H1 (cell line): ENCODE results near the gene UVRAG. TPM values are rescaled to one million over a fixed set of nuclear protein-coding genes. Genes with fewer than 3 reads are reported as not detected.

ENCODE experiments used
- CTCF ChIA-PET: fragments of 300-600 bp; sonication (Branson Sonifier 250); formaldehyde crosslinking; loops from one replicate; lab custom pipeline; 2021; ENCODE audit not compliant: partially characterized antibody; lab: Charles Lee
- POLR2A ChIA-PET: fragments of 300-600 bp; sonication (Branson Sonifier 250); formaldehyde crosslinking; loops from one replicate; lab custom pipeline; 2021; ENCODE audit warnings: inconsistent platforms; ENCODE audit not compliant: partially characterized antibody; lab: Charles Lee
- DNase-seq, 2 experiments: peaks; one replicate each; pipeline versions ENCODE4 v3.0.0 to v3.0.0-alpha.2; 2010 to 2022; ENCODE audit warnings: low spot score in 2 of 2, low read depth in 1 of 2, mixed read lengths in 1 of 2
- FAIRE-seq: peaks from 2 replicates; lab custom pipeline; 2011; peaks lifted over from hg19 to GRCh38; lab: Jason Lieb, UNC
- H2AFZ ChIP-seq: 2 replicates; pipeline ENCODE4 v1.8.1; 2012; ENCODE audit warnings: low read length, inconsistent platforms
- H2AK5ac ChIP-seq: 2 replicates; pipeline ENCODE4 v1.6.1; 2013; ENCODE audit warnings: low read depth, low read length
- H2BK120ac ChIP-seq: replicated peaks from 2 replicates; pipeline ENCODE3; 2013; ENCODE audit warnings: low read depth, low read length, inconsistent platforms
- H2BK12ac ChIP-seq: 2 replicates; pipeline ENCODE4 v1.6.1; 2013; ENCODE audit warnings: low read depth, low read length
- H2BK15ac ChIP-seq: 2 replicates; pipeline ENCODE4 v1.6.1; 2013; ENCODE audit warnings: low read length
- H2BK20ac ChIP-seq: 2 replicates; pipeline ENCODE4 v1.6.1; 2013; ENCODE audit warnings: low read length
- H2BK5ac ChIP-seq: 2 replicates; pipeline ENCODE4 v1.6.1; 2013; ENCODE audit warnings: low read depth, low read length
- H3K14ac ChIP-seq: 2 replicates; pipeline ENCODE4 v1.6.1; 2013; ENCODE audit warnings: inconsistent platforms; ENCODE audit not compliant: insufficient read length
- H3K18ac ChIP-seq: 2 replicates; pipeline ENCODE4 v1.6.1; 2013; ENCODE audit warnings: low read length; ENCODE audit errors: extremely low read depth
- H3K23ac ChIP-seq: 2 replicates; pipeline ENCODE4 v1.6.1; 2013; ENCODE audit warnings: inconsistent platforms; ENCODE audit not compliant: insufficient read length
- H3K23me2 ChIP-seq: 2 replicates; pipeline ENCODE4 v1.6.1; 2013; ENCODE audit warnings: low read depth, low read length
- H3K27ac ChIP-seq: 2 replicates; pipeline ENCODE4 v1.6.1; 2011; ENCODE audit warnings: low read depth, low read length, inconsistent platforms
- H3K27me3 ChIP-seq, 4 experiments: replicated peaks in 1 of 4; 1 replicate in 1 of 4; 2 replicates in 3 of 4; pipeline versions ENCODE4 v1.6.1 to v1.8.1; 2011 to 2013; ENCODE audit warnings: low read length in 3 of 4, mild to moderate bottlenecking in 3 of 4, inconsistent platforms in 2 of 4, mixed read lengths in 2 of 4, moderate library complexity in 1 of 4; ENCODE audit not compliant: control insufficient read depth in 3 of 4, insufficient read depth in 3 of 4; ENCODE audit errors: extremely low read depth in 1 of 4
- H3K36me3 ChIP-seq, 4 experiments: 2 replicates each; pipeline versions ENCODE4 v1.6.1 to v1.8.1; 2011 to 2013; ENCODE audit warnings: mild to moderate bottlenecking in 4 of 4, low read length in 3 of 4, moderate library complexity in 2 of 4, control low read depth in 1 of 4, inconsistent platforms in 1 of 4; ENCODE audit not compliant: insufficient read depth in 4 of 4, control insufficient read depth in 2 of 4
- H3K4ac ChIP-seq: replicated peaks from 2 replicates; pipeline ENCODE3; 2013; ENCODE audit warnings: low read length, low read depth, mixed read lengths, inconsistent platforms; ENCODE audit not compliant: insufficient read length
- H3K4me1 ChIP-seq, 4 experiments: replicated peaks in 1 of 4; 1 replicate in 1 of 4; 2 replicates in 3 of 4; pipeline versions ENCODE4 v1.6.1 to v1.8.1; 2011 to 2013; ENCODE audit warnings: low read length in 3 of 4, inconsistent platforms in 2 of 4, mixed read lengths in 1 of 4; ENCODE audit not compliant: insufficient read depth in 4 of 4, control insufficient read depth in 3 of 4
- H3K4me2 ChIP-seq, 2 experiments: 2 replicates each; pipeline versions ENCODE4 v1.6.1 to v1.8.1; 2011 to 2013; ENCODE audit warnings: low read depth in 2 of 2, low read length in 2 of 2, control low read depth in 1 of 2, inconsistent platforms in 1 of 2, mild to moderate bottlenecking in 1 of 2; ENCODE audit not compliant: insufficient read depth in 1 of 2
- H3K4me3 ChIP-seq, 4 experiments: fragments of 200-600, 300-600 bp in 1 of 4; sonication (generic), shearing (Covaris generic), sonication (Bioruptor Twin) in 1 of 4; 2 replicates each; pipeline versions ENCODE4 v1.5.1 to v1.8.1; 2011 to 2016; ENCODE audit warnings: low read length in 4 of 4, low read depth in 3 of 4, control low read depth in 2 of 4, inconsistent platforms in 2 of 4, mild to moderate bottlenecking in 2 of 4, mixed read lengths in 1 of 4, moderate library complexity in 1 of 4; ENCODE audit not compliant: insufficient read depth in 2 of 4; ENCODE audit errors: extremely low read depth in 1 of 4
- H3K56ac ChIP-seq: replicated peaks from 2 replicates; pipeline ENCODE3; 2013; ENCODE audit warnings: low read depth, mild to moderate bottlenecking, mixed read lengths, low read length, inconsistent platforms; ENCODE audit not compliant: insufficient read length
- H3K79me1 ChIP-seq: 2 replicates; pipeline ENCODE4 v1.6.1; 2013; ENCODE audit warnings: low read depth, low read length, control low read depth
- H3K79me2 ChIP-seq, 2 experiments: 2 replicates each; pipeline versions ENCODE4 v1.6.1 to v1.8.1; 2012 to 2013; ENCODE audit warnings: low read length in 2 of 2, mild to moderate bottlenecking in 2 of 2, inconsistent platforms in 1 of 2; ENCODE audit not compliant: insufficient read depth in 2 of 2, control insufficient read depth in 1 of 2
- H3K9ac ChIP-seq, 4 experiments: replicated peaks in 1 of 4; 1 replicate in 1 of 4; 2 replicates in 3 of 4; pipeline versions ENCODE4 v1.6.1 to v1.8.1; 2011 to 2013; ENCODE audit warnings: low read depth in 3 of 4, low read length in 3 of 4, control low read depth in 2 of 4, mild to moderate bottlenecking in 2 of 4, moderate library complexity in 2 of 4, inconsistent platforms in 1 of 4; ENCODE audit errors: extremely low read depth in 1 of 4
- H3K9me3 ChIP-seq, 2 experiments: 2 replicates each; pipeline versions ENCODE4 v1.6.1 to v1.8.1; 2012 to 2013; ENCODE audit warnings: mild to moderate bottlenecking in 2 of 2, moderate library complexity in 2 of 2, control low read depth in 1 of 2, inconsistent platforms in 1 of 2, low read depth in 1 of 2, low read length in 1 of 2, mixed read lengths in 1 of 2; ENCODE audit not compliant: insufficient read depth in 2 of 2
- H4K20me1 ChIP-seq, 2 experiments: replicated peaks in 1 of 2; 2 replicates each; pipeline versions ENCODE3 to v1.8.1; 2011 to 2013; ENCODE audit warnings: inconsistent platforms in 2 of 2, low read length in 2 of 2, mild to moderate bottlenecking in 1 of 2; ENCODE audit not compliant: insufficient read depth in 2 of 2, control insufficient read depth in 1 of 2
- H4K5ac ChIP-seq: 2 replicates; pipeline ENCODE4 v1.6.1; 2013; ENCODE audit warnings: low read length, low read depth, mixed read lengths, inconsistent platforms; ENCODE audit not compliant: insufficient read length
- H4K8ac ChIP-seq: 2 replicates; pipeline ENCODE4 v1.8.0; 2013; ENCODE audit warnings: mild to moderate bottlenecking, moderate library complexity, low read length, inconsistent platforms; ENCODE audit not compliant: insufficient read depth; ENCODE audit errors: extremely low read depth
- H4K91ac ChIP-seq: replicated peaks from 2 replicates; pipeline ENCODE3; 2013; ENCODE audit warnings: low read length, mixed read lengths, inconsistent platforms; ENCODE audit not compliant: insufficient read length
- JUN ChIP-seq: IDR thresholded peaks from 2 replicates; pipeline ENCODE4 v1.6.1; 2011; ENCODE audit warnings: low read depth, mild to moderate bottlenecking, improper control_type of control experiment, low read length
- NRF1 ChIP-seq: IDR thresholded peaks from 2 replicates; pipeline ENCODE4 v1.6.1; 2011; ENCODE audit warnings: mild to moderate bottlenecking, low read depth, low read length, improper control_type of control experiment
- TBP ChIP-seq: IDR thresholded peaks from 2 replicates; pipeline ENCODE4 v1.6.1; 2011; ENCODE audit warnings: low read depth, low read length, improper control_type of control experiment
- ZNF274 ChIP-seq: IDR thresholded peaks from 2 replicates; pipeline ENCODE4 v1.7.0; 2012; ENCODE audit warnings: low read length, borderline replicate concordance; ENCODE audit errors: extremely low read depth
- WGBS, 2 experiments: shearing (Covaris generic) in 1 of 2; methylation state at CpG; one replicate each; pipeline versions ENCODE4 v1.1.6 to v1.1.7; 2013 to 2015; ENCODE audit warnings: low lambda C conversion rate in 2 of 2, mixed read lengths in 2 of 2, inconsistent platforms in 1 of 2, low coverage in 1 of 2, missing lambda C conversion rate in 1 of 2; ENCODE audit not compliant: insufficient replicate concordance in 2 of 2, insufficient coverage in 1 of 2, insufficient read length in 1 of 2; ENCODE audit errors: extremely low coverage in 1 of 2, missing lambda C conversion rate in 1 of 2; 5-methylcytosine and 5-hydroxymethylcytosine counted together
- polyA plus RNA-seq, 7 experiments: library from polyadenylated mRNA; depleted of rRNA in 3 of 7; stranded (reverse) in 5 of 7; unstranded in 2 of 7; fragments of >200 nt in 5 of 7; fragments of 200-250 nt in 2 of 7; gene quantifications; 1 replicate in 5 of 7; 2 replicates in 1 of 7; 4 replicates in 1 of 7; pipeline versions ENCODE4 v1.2.1 to v1.2.3, GENCODE V29; 2011 to 2013; ENCODE audit warnings: missing spikeins in 2 of 7, mixed read lengths in 2 of 7
- total RNA-seq: library from RNA; stranded (reverse); fragmentation: NEBNext Ultra II Directional; extraction: Animal tissue kit (Norgen Biotek cat#: 25700); gene quantifications from 2 replicates; pipeline ENCODE4 v1.2.1, GENCODE V29; 2021
- TF ChIP-seq, protein P1 (sequence below): IDR thresholded peaks from 2 replicates; pipeline ENCODE4 v1.6.1; 2012; ENCODE audit warnings: inconsistent platforms

The UVRAG gene
- total and polyA plus RNA-seq, 2 of the 8 experiments (the other 6 are each of a cell fraction or from before 2014, with no cell fraction given) = 5.5 to 14.7 TPM

DNA sequence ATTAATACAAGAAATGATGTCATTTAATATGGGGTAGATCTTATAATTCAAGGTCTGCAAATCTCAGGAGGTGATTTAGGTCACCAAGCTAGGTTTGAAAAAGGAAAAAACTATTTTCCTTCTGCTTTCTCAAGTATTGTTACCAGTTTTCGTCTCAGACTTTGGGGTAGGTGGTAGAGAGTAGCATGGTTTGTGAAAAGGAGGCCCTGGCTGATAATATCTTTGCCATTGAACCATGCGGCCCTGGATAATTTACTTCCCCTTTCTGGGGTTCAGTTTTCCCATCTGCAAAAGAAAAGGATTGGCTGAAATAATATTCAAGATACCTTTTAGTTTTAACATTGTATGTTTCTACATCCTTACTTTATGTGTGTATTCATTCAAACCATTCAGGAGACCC, 299.2 kb downstream of the UVRAG start:
- H3K56ac ChIP-seq = no peak overlapping the region
- DNase-seq (no peak), FAIRE-seq (no peak)
- no peak overlapping the region for H4K91ac ChIP-seq
- H2BK15ac ChIP-seq = no peak overlapping the region
- no peak overlapping the region for H2BK120ac ChIP-seq
- no peaks in the 10 kb centered on the region for H3K36me3 ChIP-seq
- H2BK5ac ChIP-seq = no peak overlapping the region
- H2BK20ac ChIP-seq = no peak overlapping the region
- CTCF ChIA-PET = interaction anchor here (2.1 kb wide), 1 partner anchor 38 kb away, joined by 8 read pairs; no protein-coding TSS in a partner anchor
- no peak overlapping the region for H3K4me2 ChIP-seq
- H4K5ac ChIP-seq = no peak overlapping the region
- POLR2A ChIA-PET = no interaction called here
- no peak for TF ChIP-seq TBP
- TF ChIP-seq, protein P1, sequence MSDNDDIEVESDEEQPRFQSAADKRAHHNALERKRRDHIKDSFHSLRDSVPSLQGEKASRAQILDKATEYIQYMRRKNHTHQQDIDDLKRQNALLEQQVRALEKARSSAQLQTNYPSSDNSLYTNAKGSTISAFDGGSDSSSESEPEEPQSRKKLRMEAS = no peak
- TF ChIP-seq NRF1 = no peak
- TF ChIP-seq JUN = no peak
- no peak for TF ChIP-seq ZNF274
- no peak overlapping the region for H3K18ac ChIP-seq
- H2BK12ac ChIP-seq = no peak overlapping the region
- H3K27ac ChIP-seq = no peak overlapping the region
- H3K9me3 ChIP-seq = no peaks in the 10 kb centered on the region
- no peaks in the 10 kb centered on the region for H3K79me1 ChIP-seq
- no peaks in the 10 kb centered on the region for H3K4me1 ChIP-seq
- no peak overlapping the region for H2AFZ ChIP-seq
- no peaks in the 10 kb centered on the region for H3K27me3 ChIP-seq
- H3K4ac ChIP-seq = no peak overlapping the region
- H3K23me2 ChIP-seq = no peaks in the 10 kb centered on the region
- H3K14ac ChIP-seq = no peak overlapping the region
- no peaks in the 10 kb centered on the region for H3K79me2 ChIP-seq
- H2AK5ac ChIP-seq = no peak overlapping the region
- whole genome bisulfite sequencing, 2 experiments = 86% methylated on average over 2 of the region's 2 CpGs; no CpG with 5 or more reads in 1 of the 2 experiments
- H3K4me3 ChIP-seq = no peak overlapping the region
- H3K9ac ChIP-seq = no peak overlapping the region
- H3K23ac ChIP-seq = no peak overlapping the region
- no peak overlapping the region for H4K8ac ChIP-seq
- H4K20me1 ChIP-seq = no peaks in the 10 kb centered on the region
